Fibroblast of the conjunctiva (primary cell): ENCODE data around the gene MPHOSPH8.
"Not testable (repeated sequence)": the region's sequence is repeated elsewhere in the genome, so short reads cannot be mapped to it uniquely, and the experiment has no call there.

Experiments used
- DNase-seq: peaks from one replicate; pipeline ENCODE4 v3.0.0-alpha.2; 2010; ENCODE audit warnings: low read depth

MPHOSPH8 gene

GRCh38 chr13:19685437-19685836 lies 52.0 kb downstream of the MPHOSPH8 start:
- DNase-seq: no peak

- not testable (repeated sequence) for DNase-seq
Observed at GRCh38 chr13:19691447-19691846, 58.0 kb downstream of the MPHOSPH8 start.

- DNase-seq: no peak
Observed at GRCh38 chr13:19695428-19695827, 62.0 kb downstream of the MPHOSPH8 start.

GRCh38 chr13:19695829-19696228 lies 62.4 kb downstream of the MPHOSPH8 start:
- no peak for DNase-seq

- not testable (repeated sequence) for DNase-seq
Observed at GRCh38 chr13:19700963-19701362, 67.5 kb downstream of the MPHOSPH8 start.

GRCh38 chr13:19701619-19702018 lies 68.2 kb downstream of the MPHOSPH8 start:
- DNase-seq: not testable (repeated sequence)

- DNase-seq: not testable (repeated sequence)
Observed at GRCh38 chr13:19704256-19704655, 70.8 kb downstream of the MPHOSPH8 start.

GRCh38 chr13:19709039-19709438 lies 75.6 kb downstream of the MPHOSPH8 start:
- not testable (repeated sequence) for DNase-seq

GRCh38 chr13:19709782-19710181 lies 76.3 kb downstream of the MPHOSPH8 start:
- not testable (repeated sequence) for DNase-seq

GRCh38 chr13:19713186-19713965 lies 79.9 kb downstream of the MPHOSPH8 start:
- DNase-seq: no peak

- no peak for DNase-seq
Observed at GRCh38 chr13:19720039-19720438, 86.6 kb downstream of the MPHOSPH8 start.
